ENCODE measurements around the gene NFATC4. TPM values are rescaled to one million over a fixed set of nuclear protein-coding genes. Genes with fewer than 3 reads are reported as not detected.
A peak's percentile ranks its signal among the peaks of the same experiment; 100 is the strongest.

NFATC4 gene
- total and polyA plus RNA-seq, 8 donors: 3.3 to 97.9 (median 12.7) TPM

DNA sequence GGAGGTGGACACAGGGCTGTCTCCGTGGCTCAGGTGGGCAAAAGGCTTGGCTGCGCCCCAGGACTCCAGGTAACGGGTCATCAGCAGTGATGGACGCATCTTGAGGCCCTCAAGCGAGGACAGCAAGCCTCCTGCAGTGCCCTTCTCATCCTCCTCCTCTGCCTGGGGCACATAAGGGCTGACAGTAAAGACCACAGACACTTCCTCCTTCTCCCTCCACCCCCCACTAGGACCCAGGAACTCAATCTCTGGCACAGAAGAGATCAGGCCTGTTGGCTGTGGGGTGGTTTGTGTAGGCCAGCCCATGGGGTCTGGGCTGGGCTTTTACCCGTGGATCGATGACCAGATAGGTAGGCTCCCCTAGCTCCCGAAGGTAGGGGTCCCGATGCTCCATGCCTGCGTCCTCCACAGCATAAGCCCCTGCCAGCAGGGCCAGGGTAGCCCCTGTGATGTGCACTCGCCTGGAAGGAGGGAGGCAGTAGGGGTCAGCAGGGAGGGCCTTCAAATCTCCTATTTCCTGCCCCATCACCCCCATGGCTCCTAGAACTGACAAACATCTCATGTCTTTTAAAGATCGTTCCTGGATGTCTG is 38.8 kb upstream of the NFATC4 start:
- FAIRE-seq: no peak
- Histone ChIP-seq H3K27me3 (peaks cover 0 to 6% (median 0%) of the 10 kb centered on the region in 4 donors), H3K27ac (no peak overlapping the region), H3K9me3 (no peaks in the 10 kb centered on the region), H3K4me1 (peaks cover 5 to 12% (median 11%) of the 10 kb centered on the region in 3 donors), H3K4me3 (no peak overlapping the region), H3K36me3 (no peaks in the 10 kb centered on the region)
- TF ChIP-seq, protein P1, sequence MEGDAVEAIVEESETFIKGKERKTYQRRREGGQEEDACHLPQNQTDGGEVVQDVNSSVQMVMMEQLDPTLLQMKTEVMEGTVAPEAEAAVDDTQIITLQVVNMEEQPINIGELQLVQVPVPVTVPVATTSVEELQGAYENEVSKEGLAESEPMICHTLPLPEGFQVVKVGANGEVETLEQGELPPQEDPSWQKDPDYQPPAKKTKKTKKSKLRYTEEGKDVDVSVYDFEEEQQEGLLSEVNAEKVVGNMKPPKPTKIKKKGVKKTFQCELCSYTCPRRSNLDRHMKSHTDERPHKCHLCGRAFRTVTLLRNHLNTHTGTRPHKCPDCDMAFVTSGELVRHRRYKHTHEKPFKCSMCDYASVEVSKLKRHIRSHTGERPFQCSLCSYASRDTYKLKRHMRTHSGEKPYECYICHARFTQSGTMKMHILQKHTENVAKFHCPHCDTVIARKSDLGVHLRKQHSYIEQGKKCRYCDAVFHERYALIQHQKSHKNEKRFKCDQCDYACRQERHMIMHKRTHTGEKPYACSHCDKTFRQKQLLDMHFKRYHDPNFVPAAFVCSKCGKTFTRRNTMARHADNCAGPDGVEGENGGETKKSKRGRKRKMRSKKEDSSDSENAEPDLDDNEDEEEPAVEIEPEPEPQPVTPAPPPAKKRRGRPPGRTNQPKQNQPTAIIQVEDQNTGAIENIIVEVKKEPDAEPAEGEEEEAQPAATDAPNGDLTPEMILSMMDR (IDR thresholded peaks at IDR 0.05): no peak
- no peak for DNase-seq
- intact Hi-C loops (cut with DNase I): no loop called here
- 74 to 83% methylated on average over 12 of the region's 12 CpGs for WGBS, 2 donors
- no peak for ATAC-seq

DNA sequence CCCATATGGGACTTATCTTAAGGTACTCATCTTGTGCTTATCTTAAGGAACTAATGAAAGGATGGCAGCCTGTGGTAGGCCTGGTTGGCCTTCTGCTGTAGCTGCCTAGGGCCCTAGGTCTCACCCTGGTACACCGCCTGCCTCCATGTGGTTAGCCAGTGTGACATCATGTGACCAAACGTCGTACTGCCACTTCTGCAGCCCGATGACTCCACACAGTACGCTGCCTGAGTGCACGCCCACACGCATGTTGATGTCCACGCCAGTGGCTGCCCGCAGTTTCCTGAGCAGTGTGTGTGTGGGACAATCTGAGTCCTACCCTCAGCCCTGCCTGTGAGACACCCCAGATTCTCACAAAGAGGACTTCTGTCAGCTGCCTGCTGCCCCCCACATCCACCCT is 38.2 kb upstream of the NFATC4 start:
- TF ChIP-seq, protein P1 (IDR thresholded peaks at IDR 0.05): no peak
- intact Hi-C loops (cut with DNase I): loop anchor here (5.0 to 10.0 kb wide), 2 partner anchors 103 to 105 kb away; no protein-coding TSS in a partner anchor
- H3K4me1 ChIP-seq: peaks cover 5 to 17% (median 15%) of the 10 kb centered on the region in 3 donors
- no peak for DNase-seq
- H3K9me3 ChIP-seq: no peaks in the 10 kb centered on the region
- ATAC-seq: peak in 2 of 4 donors; percentile 1 to 8
- H3K36me3 ChIP-seq: no peaks in the 10 kb centered on the region
- peaks cover 0 to 6% (median 0%) of the 10 kb centered on the region in 4 donors for H3K27me3 ChIP-seq
- H3K27ac ChIP-seq: no peak overlapping the region
- H3K4me3 ChIP-seq: no peak overlapping the region
- FAIRE-seq: no peak
- 73 to 84% methylated on average over 9 of the region's 9 CpGs for WGBS, 2 donors

DNA sequence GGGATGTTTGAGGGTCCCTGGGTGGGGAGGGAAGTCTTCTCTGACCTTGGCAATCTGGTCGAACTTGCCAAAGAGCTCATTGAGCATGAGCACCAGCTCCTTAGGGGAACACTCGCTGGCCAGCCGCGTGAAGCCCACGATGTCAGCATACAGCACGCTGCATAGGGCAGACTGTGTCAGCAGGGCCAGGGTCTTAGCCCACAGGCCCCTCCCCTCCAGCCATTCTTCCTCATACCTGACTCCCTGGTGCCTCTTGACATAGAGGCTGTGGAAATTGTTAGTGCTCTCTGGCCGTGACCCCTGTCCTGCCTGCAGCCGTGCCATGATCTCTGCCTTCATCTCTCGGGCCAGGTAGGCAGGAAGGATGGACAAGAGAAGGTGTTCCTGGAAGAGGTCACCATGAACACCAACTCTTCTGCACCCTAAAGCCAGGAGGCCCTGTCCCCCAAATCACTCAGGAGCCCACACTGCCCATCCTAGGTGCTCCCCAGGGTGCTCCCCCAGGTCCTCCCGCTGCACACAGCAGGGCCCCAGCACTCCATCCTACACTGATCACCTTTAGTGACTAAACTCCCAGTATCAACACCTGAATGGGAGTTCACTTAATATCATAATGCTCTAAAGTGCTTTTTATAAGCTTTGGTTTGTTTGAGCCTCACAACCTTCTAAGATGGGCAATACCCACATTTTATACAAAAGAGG is 36.9 kb upstream of the NFATC4 start:
- peaks cover 5 to 19% (median 15%) of the 10 kb centered on the region in 3 donors for H3K4me1 ChIP-seq
- H3K27ac ChIP-seq: no peak overlapping the region
- no peak for FAIRE-seq
- TF ChIP-seq, protein P1 (IDR thresholded peaks at IDR 0.05): no peak
- H3K4me3 ChIP-seq: no peak overlapping the region
- intact Hi-C loops (cut with DNase I): loop anchor here (5.0 to 10.0 kb wide), 2 partner anchors 101 to 104 kb away; no protein-coding TSS in a partner anchor
- H3K27me3 ChIP-seq: peaks cover 0 to 6% (median 0%) of the 10 kb centered on the region in 4 donors
- 82 to 85% methylated on average over 10 of the region's 10 CpGs for WGBS, 2 donors
- DNase-seq: no peak
- no peak for ATAC-seq
- no peaks in the 10 kb centered on the region for H3K36me3 ChIP-seq
- no peaks in the 10 kb centered on the region for H3K9me3 ChIP-seq

DNA sequence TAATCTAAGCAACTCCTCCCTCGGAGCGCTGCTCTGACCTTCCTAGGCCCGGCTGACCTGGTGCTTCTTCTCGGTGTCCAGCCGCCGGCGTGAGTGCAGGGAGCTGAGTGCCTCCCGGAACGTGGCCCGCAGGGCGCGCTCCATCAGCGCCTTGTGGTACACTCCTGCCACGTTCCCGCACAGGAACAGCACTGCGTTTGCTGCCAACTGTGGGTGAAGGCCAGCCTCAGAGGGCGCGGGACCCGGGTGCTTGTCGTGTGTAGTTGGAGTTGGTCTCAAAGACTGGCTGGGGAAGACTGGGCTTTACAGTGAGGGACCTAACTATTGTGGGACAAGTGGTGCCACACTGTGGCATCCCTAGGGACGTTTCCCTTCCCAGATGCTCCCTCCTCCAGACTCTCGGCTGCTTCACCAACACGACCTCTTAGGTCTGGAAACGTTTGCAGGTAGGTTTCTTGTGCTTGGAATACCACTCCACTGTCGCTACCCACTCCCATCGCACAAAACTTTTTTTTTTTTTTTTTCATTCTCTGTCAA is 36.2 kb upstream of the NFATC4 start:
- no peak overlapping the region for H3K27ac ChIP-seq
- DNase-seq: no peak
- FAIRE-seq: no peak
- H3K9me3 ChIP-seq: no peaks in the 10 kb centered on the region
- peak overlapping the region in 1 of 4 donors; percentile 7 for H3K4me3 ChIP-seq
- peaks cover 0 to 6% (median 0%) of the 10 kb centered on the region in 4 donors for H3K27me3 ChIP-seq
- no peak for ATAC-seq
- intact Hi-C loops (cut with DNase I): loop anchor here (5.0 to 10.0 kb wide), 2 partner anchors 101 to 103 kb away; no protein-coding TSS in a partner anchor
- 42 to 44% methylated on average over 26 of the region's 26 CpGs for WGBS, 2 donors
- TF ChIP-seq, protein P1 (IDR thresholded peaks at IDR 0.05): no peak
- peaks cover 0 to 2% (median 0%) of the 10 kb centered on the region in 3 donors for H3K36me3 ChIP-seq
- H3K4me1 ChIP-seq: peaks cover 5 to 19% (median 15%) of the 10 kb centered on the region in 3 donors

Measured in pancreas (tissue), 10 donors.